Right lobe of liver (tissue), 6 donors: ENCODE results near the gene DNAH14. TPM values are rescaled to one million over a fixed set of nuclear protein-coding genes. Genes with fewer than 3 reads are reported as not detected.
A peak's percentile ranks its signal among the peaks of the same experiment; 100 is the strongest.
"Not testable (repeated sequence)": the region's sequence is repeated elsewhere in the genome, so short reads cannot be mapped to it uniquely, and the experiment has no call there.

ENCODE experiments used
- ATAC-seq, 4 donors: fragments of 200-7000 bp; cut with Tn5 transposase; one replicate each; pipeline ENCODE4 v1.9.1; 2020; ENCODE audit warnings: mild to moderate bottlenecking in 4 of 4, moderate library complexity in 4 of 4
- DNase-seq, 3 donors: peaks; one replicate each; pipeline ENCODE4 v3.0.0-alpha.2; 2020
- H3K27ac ChIP-seq, 3 donors: fragments of 200-600 bp; one replicate each; pipeline ENCODE4 v1.8.0; 2022
- H3K27me3 ChIP-seq, 2 donors: fragments of 200-600 bp; one replicate each; pipeline ENCODE4 v1.8.0; 2022
- H3K36me3 ChIP-seq, 4 donors: fragments of 200-600 bp; sonication (generic) in 1 of 4; one replicate each; pipeline versions ENCODE4 v1.5.1 to v1.8.0; 2017 to 2022; ENCODE audit warnings: control low read depth in 1 of 4
- H3K4me1 ChIP-seq, 4 donors: fragments of 200-600 bp; sonication (generic) in 1 of 4; one replicate each; pipeline versions ENCODE4 v1.5.1 to v1.8.0; 2017 to 2022; ENCODE audit warnings: control low read depth in 1 of 4
- H3K4me3 ChIP-seq, 3 donors: fragments of 200-600 bp; one replicate each; pipeline ENCODE4 v1.8.0; 2022
- H3K9me3 ChIP-seq, 4 donors: fragments of 200-600 bp; sonication (generic) in 1 of 4; one replicate each; pipeline versions ENCODE4 v1.5.1 to v1.8.0; 2017 to 2022; ENCODE audit warnings: control low read depth in 1 of 4
- POLR2A ChIP-seq: fragments of 450-650 bp; IDR thresholded peaks from one replicate; pipeline ENCODE4 v1.6.1; 2017; ENCODE audit warnings: antibody characterized with exemption, mild to moderate bottlenecking
- WGBS: methylation state at CpG from one replicate; pipeline ENCODE4 v1.1.6; 2018; ENCODE audit warnings: low coverage, low lambda C conversion rate; ENCODE audit not compliant: insufficient coverage; ENCODE audit errors: missing lambda C conversion rate; 5-methylcytosine and 5-hydroxymethylcytosine counted together
- intact Hi-C, 2 donors: fragments of 100-400 bp; cut with DNase I; formaldehyde crosslinking; loops; one replicate each; pipeline versions ENCODE4 v1.11.2 to v1.14.1; 2022
- total RNA-seq, 6 experiments: library from RNA; depleted of rRNA in 2 of 6; stranded (reverse); fragments of >200 nt in 2 of 6; fragmentation: NEBNext Ultra II Directional in 3 of 6; extraction: Animal tissue kit (Norgen Biotek cat#: 25700) in 3 of 6; gene quantifications; one replicate each; pipeline versions ENCODE4 v1.1.0 to v1.2.4, GENCODE V29; 2016 to 2023
- TF ChIP-seq, protein P1 (sequence below), 4 donors: fragments of 200-600 bp in 3 of 4; fragments of 450-650 bp in 1 of 4; IDR thresholded peaks; one replicate each; pipeline versions ENCODE4 v1.5.1 to v1.8.0; 2016 to 2022; ENCODE audit warnings: antibody characterized with exemption in 4 of 4, mild to moderate bottlenecking in 2 of 4
- donor health status: DM: no; HTN: yes; CAD: no.
- donor health status: DM: no; HTN: no; CAD: no.
- donor health status: DM: no; HTN: no; CAD: no.
- donor health status: DM: no; HTN: yes; CAD: no.
- donor health status: DM: no; HTN: yes; CAD: no.

The DNAH14 gene
- total RNA-seq, 6 experiments from 2014 or later: 8.0 to 17.1 (median 9.7) TPM

DNA sequence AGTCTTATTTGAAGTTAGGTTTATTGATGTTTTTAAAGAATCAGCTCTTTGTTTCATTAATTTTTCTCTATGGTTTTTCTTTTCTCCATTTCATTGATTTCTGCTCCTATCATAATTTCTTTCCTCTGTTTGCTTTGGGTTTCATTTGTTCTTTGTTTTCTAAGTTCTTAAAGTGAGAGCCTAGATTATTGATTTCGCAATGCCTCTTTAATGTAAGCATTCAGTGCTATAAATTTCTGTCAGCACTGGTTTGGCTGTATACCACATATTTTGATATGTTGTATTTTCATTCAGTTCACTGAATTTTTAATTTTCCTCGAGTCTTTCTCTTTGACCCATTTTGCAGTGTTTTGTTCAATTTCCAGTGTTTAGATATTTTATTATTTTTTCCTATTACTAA, 68.7 kb downstream of the DNAH14 start:
- Histone ChIP-seq H3K4me3 (no peak overlapping the region), H3K4me1 (no peaks in the 10 kb centered on the region), H3K9me3 (no peaks in the 10 kb centered on the region), H3K27me3 (no peaks in the 10 kb centered on the region), H3K36me3 (no peaks in the 10 kb centered on the region), H3K27ac (no peak overlapping the region)
- TF ChIP-seq POLR2A: no peak
- TF ChIP-seq, protein P1, sequence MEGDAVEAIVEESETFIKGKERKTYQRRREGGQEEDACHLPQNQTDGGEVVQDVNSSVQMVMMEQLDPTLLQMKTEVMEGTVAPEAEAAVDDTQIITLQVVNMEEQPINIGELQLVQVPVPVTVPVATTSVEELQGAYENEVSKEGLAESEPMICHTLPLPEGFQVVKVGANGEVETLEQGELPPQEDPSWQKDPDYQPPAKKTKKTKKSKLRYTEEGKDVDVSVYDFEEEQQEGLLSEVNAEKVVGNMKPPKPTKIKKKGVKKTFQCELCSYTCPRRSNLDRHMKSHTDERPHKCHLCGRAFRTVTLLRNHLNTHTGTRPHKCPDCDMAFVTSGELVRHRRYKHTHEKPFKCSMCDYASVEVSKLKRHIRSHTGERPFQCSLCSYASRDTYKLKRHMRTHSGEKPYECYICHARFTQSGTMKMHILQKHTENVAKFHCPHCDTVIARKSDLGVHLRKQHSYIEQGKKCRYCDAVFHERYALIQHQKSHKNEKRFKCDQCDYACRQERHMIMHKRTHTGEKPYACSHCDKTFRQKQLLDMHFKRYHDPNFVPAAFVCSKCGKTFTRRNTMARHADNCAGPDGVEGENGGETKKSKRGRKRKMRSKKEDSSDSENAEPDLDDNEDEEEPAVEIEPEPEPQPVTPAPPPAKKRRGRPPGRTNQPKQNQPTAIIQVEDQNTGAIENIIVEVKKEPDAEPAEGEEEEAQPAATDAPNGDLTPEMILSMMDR (IDR thresholded peaks at IDR 0.05): no peak
- DNase-seq (no peak), ATAC-seq (no peak)
- intact Hi-C loops: no loop called here
- 73% methylated on average over 2 of the region's 2 CpGs for WGBS

DNA sequence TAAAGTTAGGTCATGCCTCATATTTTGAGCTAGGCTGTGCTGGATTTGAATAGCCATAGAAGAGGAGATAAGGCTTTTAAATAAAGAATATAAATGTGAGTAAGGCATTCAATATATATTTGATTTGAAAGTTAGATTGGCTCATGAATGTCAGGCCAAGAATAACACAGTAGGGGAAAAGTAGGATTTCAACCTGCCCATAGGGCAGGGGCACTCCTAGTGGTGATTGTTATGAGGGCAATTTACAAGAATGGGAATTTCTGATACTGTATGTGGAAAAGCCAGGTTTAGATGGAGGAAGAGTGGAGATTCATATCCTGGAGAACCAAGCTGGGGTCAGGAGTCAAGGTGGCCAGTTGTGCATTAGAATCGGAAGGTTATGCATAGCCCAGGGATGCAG, 74.9 kb downstream of the DNAH14 start:
- Histone ChIP-seq H3K4me3 (no peak overlapping the region), H3K4me1 (no peaks in the 10 kb centered on the region), H3K27me3 (no peaks in the 10 kb centered on the region), H3K27ac (no peak overlapping the region), H3K36me3 (no peaks in the 10 kb centered on the region), H3K9me3 (no peaks in the 10 kb centered on the region)
- intact Hi-C loops: no loop called here
- TF ChIP-seq, protein P1 (IDR thresholded peaks at IDR 0.05): peak in 1 of 4 donors; percentile 12
- no peak for TF ChIP-seq POLR2A
- WGBS: 89% methylated on average over 1 of the region's 1 CpG
- ATAC-seq (no peak), DNase-seq (no peak)

DNA sequence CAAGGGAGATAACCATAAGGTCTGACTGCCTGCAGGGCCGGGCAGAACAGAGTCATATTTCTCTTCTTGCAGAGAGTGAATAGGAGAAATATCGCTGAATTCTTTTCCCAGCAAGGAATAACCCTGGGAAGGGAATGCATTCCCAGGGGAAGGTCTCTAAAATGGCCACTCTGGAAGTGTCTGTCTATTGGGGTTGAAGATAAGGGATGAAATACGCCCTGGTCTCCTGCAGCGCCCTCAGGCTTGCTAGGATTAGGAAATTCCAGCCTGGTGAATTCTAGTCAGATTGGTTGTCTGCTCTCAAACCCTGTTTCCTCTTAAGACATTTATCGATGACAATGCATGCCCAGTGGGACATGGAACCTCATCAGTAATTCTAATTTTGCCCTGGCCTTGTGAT, 76.9 kb downstream of the DNAH14 start:
- H3K27me3 ChIP-seq, H3K27ac ChIP-seq, H3K4me1 ChIP-seq, intact Hi-C loops, DNase-seq, ATAC-seq, H3K9me3 ChIP-seq, H3K36me3 ChIP-seq, H3K4me3 ChIP-seq: not testable (repeated sequence)
- WGBS: 92% methylated on average over 5 of the region's 5 CpGs

DNA sequence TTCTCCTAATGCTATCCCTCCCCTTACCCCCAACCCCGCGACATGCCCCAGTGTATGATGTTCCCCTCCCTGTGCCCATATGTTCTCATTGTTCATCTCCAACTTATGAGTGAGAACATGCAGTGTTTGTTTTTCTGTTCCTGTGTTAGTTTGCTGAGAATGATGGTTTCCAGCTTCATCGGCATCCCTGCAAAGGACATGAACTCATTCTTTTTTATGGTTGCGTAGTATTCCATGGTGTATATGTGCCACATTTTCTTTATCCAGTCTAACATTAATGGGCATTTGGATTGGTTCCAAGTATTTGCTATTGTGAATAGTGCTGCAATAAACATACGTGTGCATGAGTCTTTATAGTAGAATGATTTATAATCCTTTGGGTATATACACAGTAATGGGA, 78.6 kb downstream of the DNAH14 start:
- 97% methylated on average over 4 of the region's 5 CpGs for WGBS

DNA sequence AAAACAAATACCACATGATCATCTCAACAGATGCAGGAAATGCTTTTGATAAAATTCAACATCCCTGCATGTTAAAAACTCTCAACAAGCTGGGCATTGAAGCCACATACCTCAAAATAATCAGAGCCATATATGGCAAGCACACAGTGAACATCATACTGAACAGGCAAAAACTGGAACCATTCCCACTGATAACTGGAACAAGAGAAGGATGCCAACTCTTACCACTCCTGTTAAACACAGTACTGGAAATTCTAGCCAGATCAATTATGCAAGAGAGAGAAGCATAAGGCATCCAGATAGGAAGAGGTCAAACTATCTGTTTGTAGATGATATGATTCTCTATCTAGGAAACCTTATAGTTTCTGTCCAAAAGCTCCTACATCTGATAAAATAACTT, 91.6 kb downstream of the DNAH14 start:
- DNase-seq (no peak), ATAC-seq (peak in 3 of 4 donors; percentile 33 to 66 (median 61))
- Histone ChIP-seq H3K36me3 (no peaks in the 10 kb centered on the region), H3K27ac (no peak overlapping the region), H3K27me3 (no peaks in the 10 kb centered on the region), H3K4me3 (no peak overlapping the region), H3K4me1 (no peaks in the 10 kb centered on the region), H3K9me3 (no peaks in the 10 kb centered on the region)
- no peak for TF ChIP-seq POLR2A
- TF ChIP-seq, protein P1 (IDR thresholded peaks at IDR 0.05): no peak
- intact Hi-C loops: no loop called here

More for the DNA sequence above, 78.6 kb downstream of the DNAH14 start:
- H3K4me3 ChIP-seq, DNase-seq, H3K27me3 ChIP-seq, intact Hi-C loops, H3K4me1 ChIP-seq, H3K27ac ChIP-seq, H3K9me3 ChIP-seq, H3K36me3 ChIP-seq, ATAC-seq: not testable (repeated sequence)

DNA sequence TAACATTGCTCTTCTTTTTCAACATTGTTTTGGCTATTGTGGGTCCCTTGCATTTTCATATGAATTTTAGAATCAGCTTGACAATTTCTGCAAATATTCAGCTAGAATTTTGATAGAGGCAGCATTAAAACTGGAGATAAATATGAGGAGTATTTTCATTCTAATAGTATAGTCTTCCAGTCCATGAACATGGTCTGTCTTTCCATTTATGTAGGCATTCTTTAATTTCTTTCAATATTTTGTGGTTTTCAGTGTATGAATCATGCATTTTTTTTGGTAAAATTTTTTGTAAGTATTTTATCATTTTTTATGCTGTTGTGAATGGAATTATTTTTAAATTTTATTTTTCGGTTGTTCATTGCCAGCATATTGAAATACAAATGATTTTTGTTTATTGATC, 97.2 kb downstream of the DNAH14 start:
- TF ChIP-seq POLR2A: no peak
- TF ChIP-seq, protein P1 (IDR thresholded peaks at IDR 0.05): no peak
- Histone ChIP-seq H3K4me1 (no peaks in the 10 kb centered on the region), H3K36me3 (no peaks in the 10 kb centered on the region), H3K4me3 (no peak overlapping the region), H3K27ac (no peak overlapping the region), H3K27me3 (no peaks in the 10 kb centered on the region), H3K9me3 (no peaks in the 10 kb centered on the region)
- 90% methylated on average over 1 of the region's 1 CpG for WGBS
- ATAC-seq (no peak), DNase-seq (no peak)
- intact Hi-C loops: no loop called here

DNA sequence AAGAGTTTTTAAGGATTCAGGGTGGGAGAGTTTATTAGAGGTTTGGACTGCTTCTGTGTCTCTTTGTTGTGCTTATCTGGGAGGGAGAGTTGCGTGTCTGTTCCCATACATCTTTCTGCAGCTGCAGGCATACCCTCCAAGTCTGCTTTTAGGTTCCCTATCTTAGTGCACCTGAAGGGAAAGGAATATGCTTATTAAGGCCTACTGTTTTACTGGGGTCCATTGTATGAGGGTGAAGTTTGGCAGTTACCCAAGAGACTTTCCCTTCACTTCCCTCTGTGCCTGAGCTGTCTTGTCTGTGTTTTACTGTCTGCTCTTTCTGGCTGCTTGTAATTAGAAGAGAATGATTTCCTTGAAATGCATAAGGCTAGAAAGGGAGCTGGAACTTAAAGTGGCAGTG, 107.0 kb downstream of the DNAH14 start:
- H3K4me3 ChIP-seq, H3K27me3 ChIP-seq, ATAC-seq, DNase-seq, H3K9me3 ChIP-seq, H3K27ac ChIP-seq, H3K4me1 ChIP-seq, intact Hi-C loops, H3K36me3 ChIP-seq: not testable (repeated sequence)
- 80% methylated on average over 1 of the region's 1 CpG for WGBS
